Kidney (tissue), 14 donors: ENCODE data around the gene PHLDB3. TPM values are rescaled to one million over a fixed set of nuclear protein-coding genes. Genes with fewer than 3 reads are reported as not detected.

Source experiments
- DNase-seq, 5 donors: peaks; one replicate each; pipeline ENCODE4 v3.0.0-alpha.2; 2013 to 2020
- FAIRE-seq: peaks from 2 replicates; lab custom pipeline; 2012; peaks lifted over from hg19 to GRCh38; lab: Jason Lieb, UNC
- H3K27ac ChIP-seq, 2 donors: one replicate each; pipeline ENCODE4 v1.7.0; 2013; ENCODE audit warnings: low read depth in 2 of 2, low read length in 2 of 2, inconsistent platforms in 1 of 2
- H3K27me3 ChIP-seq: one replicate; pipeline ENCODE4 v1.7.1; 2013; ENCODE audit warnings: low read length, inconsistent platforms; ENCODE audit not compliant: control insufficient read depth, insufficient read depth
- H3K36me3 ChIP-seq, 3 donors: one replicate each; pipeline versions ENCODE4 v1.7.0 to v1.7.1; 2013; ENCODE audit warnings: low read length in 3 of 3, control low read depth in 1 of 3, inconsistent platforms in 1 of 3; ENCODE audit not compliant: insufficient read depth in 3 of 3, control insufficient read depth in 2 of 3
- H3K4me1 ChIP-seq, 3 donors: one replicate each; pipeline versions ENCODE4 v1.7.0 to v1.7.1; 2013; ENCODE audit warnings: low read length in 3 of 3, inconsistent platforms in 1 of 3, low read depth in 1 of 3; ENCODE audit not compliant: control insufficient read depth in 2 of 3, insufficient read depth in 2 of 3
- H3K4me3 ChIP-seq, 3 donors: one replicate each; pipeline versions ENCODE4 v1.7.0 to v1.8.1; 2013; ENCODE audit warnings: low read length in 3 of 3, control low read depth in 1 of 3, inconsistent platforms in 1 of 3
- H3K9ac ChIP-seq, 3 donors: one replicate each; pipeline versions ENCODE4 v1.7.0 to v1.7.1; 2013; ENCODE audit warnings: low read length in 3 of 3, control low read depth in 1 of 3, inconsistent platforms in 1 of 3
- H3K9me3 ChIP-seq, 3 donors: one replicate each; pipeline versions ENCODE4 v1.7.0 to v1.7.1; 2013; ENCODE audit warnings: low read length in 3 of 3, control low read depth in 1 of 3, inconsistent platforms in 1 of 3; ENCODE audit not compliant: control insufficient read depth in 2 of 3, insufficient read depth in 1 of 3
- CTCF ChIP-seq: IDR thresholded peaks from 3 replicates; pipeline ENCODE4 v1.5.1; 2012; ENCODE audit warnings: mild to moderate bottlenecking, moderate library complexity, borderline replicate concordance; ENCODE audit not compliant: insufficient read depth; ENCODE audit errors: extremely low read depth
- intact Hi-C: fragments of 100-400 bp; cut with DNase I; formaldehyde crosslinking; loops from one replicate; pipeline ENCODE4 v1.11.1; 2022
- polyA plus RNA-seq: library from polyadenylated mRNA; stranded (reverse); fragments of 350-450 nt; fragmentation: Illumina TruSeq; extraction: RNeasy Lipid Tissue Mini Kit (QIAGEN cat#74804); gene quantifications from one replicate; pipeline ENCODE4 v1.2.3, GENCODE V29; 2014; ENCODE audit warnings: low read depth, low replicate concordance; ENCODE audit not compliant: insufficient read depth
- total RNA-seq: library from RNA; stranded (reverse); fragmentation: NEBNext Ultra II Directional; extraction: Animal tissue kit (Norgen Biotek cat#: 25700); gene quantifications from one replicate; pipeline ENCODE4 v1.2.1, GENCODE V29; 2021
- donor health status: control.
- donor health status: control.
- donor health status: control.
- donor health status: control.
- donor health status: control.
- donor health status: DM: yes; HTN: yes; CAD: no.
- donor health status: Normal renal cell carcinoma (clear cell type).

Gene PHLDB3
- total and polyA plus RNA-seq, 2 donors from 2014 or later, result 8.2 to 10.8 TPM

GRCh38 chr19:43502419-43502976 is 2.0 kb downstream of the PHLDB3 start:
- intact Hi-C loops, result no loop called here
- no peak overlapping the region for H3K27ac ChIP-seq
- TF ChIP-seq CTCF, result no peak
- H3K27me3 ChIP-seq, result peaks cover 3% of the 10 kb centered on the region
- no peaks in the 10 kb centered on the region for H3K36me3 ChIP-seq
- no peaks in the 10 kb centered on the region for H3K9me3 ChIP-seq
- H3K4me1 ChIP-seq, result peaks cover 0 to 16% (median 3%) of the 10 kb centered on the region in 3 donors
- FAIRE-seq, result no peak
- H3K9ac ChIP-seq, result peak overlapping the region in 1 of 3 donors; percentile 34
- no peak for DNase-seq
- H3K4me3 ChIP-seq, result peak overlapping the region in 1 of 3 donors; percentile 92

- no peak overlapping the region for H3K27ac ChIP-seq
- FAIRE-seq, result no peak
- intact Hi-C loops, result no loop called here
- H3K9me3 ChIP-seq, result no peaks in the 10 kb centered on the region
- H3K4me3 ChIP-seq, result peak overlapping the region in 1 of 3 donors; percentile 4
- no peak overlapping the region for H3K9ac ChIP-seq
- peaks cover 0 to 16% (median 3%) of the 10 kb centered on the region in 3 donors for H3K4me1 ChIP-seq
- H3K36me3 ChIP-seq, result no peaks in the 10 kb centered on the region
- H3K27me3 ChIP-seq, result peaks cover 3% of the 10 kb centered on the region
- no peak for TF ChIP-seq CTCF
- DNase-seq, result peak in 4 of 5 donors; percentile 53 to 77 (median 68)
These were observed 2.7 kb downstream of the PHLDB3 start for GRCh38 chr19:43501661-43502418.

- Histone ChIP-seq H3K36me3 (peaks cover 0 to 6% (median 3%) of the 10 kb centered on the region in 3 donors), H3K9ac (no peak overlapping the region), H3K9me3 (no peaks in the 10 kb centered on the region), H3K4me3 (no peak overlapping the region), H3K27ac (peak overlapping the region; percentile 16 to 32), H3K4me1 (peaks cover 0 to 12% (median 0%) of the 10 kb centered on the region in 3 donors), H3K27me3 (peaks cover 3% of the 10 kb centered on the region)
- FAIRE-seq (no peak), DNase-seq (no peak)
- intact Hi-C loops, result no loop called here
- no peak for TF ChIP-seq CTCF
These were observed 5.5 kb downstream of the PHLDB3 start for GRCh38 chr19:43499042-43499441.
